NOMO-1 treated with dmso at 0.1 percent for 144 hours (cell line): ENCODE results near the gene BAZ1A.

ENCODE experiments used
- DNase-seq: peaks from one replicate; lab custom pipeline; 2025; ENCODE audit not compliant: unreplicated experiment; lab: John Stamatoyannopoulos, UW

The BAZ1A gene

GRCh38 chr14:34723867-34724266, 151.3 kb downstream of the BAZ1A start:
- no peak for DNase-seq

- DNase-seq: no peak
Observed at GRCh38 chr14:34722723-34723545, 152.2 kb downstream of the BAZ1A start.

- no peak for DNase-seq
Observed at GRCh38 chr14:34721129-34721528, 154.0 kb downstream of the BAZ1A start.

- no peak for DNase-seq
Observed at GRCh38 chr14:34718750-34719304, 156.3 kb downstream of the BAZ1A start.

GRCh38 chr14:34715127-34715863, 159.9 kb downstream of the BAZ1A start:
- no peak for DNase-seq

- DNase-seq: peak; percentile 56
Observed at GRCh38 chr14:34714320-34715126, 160.6 kb downstream of the BAZ1A start, which contains the start of gene CFL2. TSS of gene CFL2 (minus strand) at chr14:34714593. CDS start at chr14:34714540, 53 bp downstream.

GRCh38 chr14:34713681-34714319, 161.4 kb downstream of the BAZ1A start:
- peak; percentile 13 for DNase-seq

- DNase-seq: no peak
Observed at GRCh38 chr14:34713122-34713680, 162.0 kb downstream of the BAZ1A start.

GRCh38 chr14:34711796-34712712, 163.1 kb downstream of the BAZ1A start:
- DNase-seq: no peak

GRCh38 chr14:34711169-34711568, 164.0 kb downstream of the BAZ1A start:
- DNase-seq: no peak

- DNase-seq: no peak
Observed at GRCh38 chr14:34710744-34711143, 164.4 kb downstream of the BAZ1A start.

GRCh38 chr14:34710006-34710405, 165.2 kb downstream of the BAZ1A start:
- no peak for DNase-seq

- no peak for DNase-seq
Observed at GRCh38 chr14:34707722-34708121, 167.4 kb downstream of the BAZ1A start.
